K562 (cell line): ENCODE measurements around the gene SRMS. TPM values are rescaled to one million over a fixed set of nuclear protein-coding genes. Genes with fewer than 3 reads are reported as not detected.

Experiments used
- ATF1 ChIP-seq, 2 experiments: fragments of 450-650 bp in 1 of 2; IDR thresholded peaks; 2 replicates each; pipeline ENCODE4 v1.6.1; 2016; ENCODE audit warnings: missing compliant biosample characterization in 1 of 2, missing genetic modification characterization in 1 of 2
- GATAD2A ChIP-seq: fragments of 450-650 bp; IDR thresholded peaks from 2 replicates; pipeline ENCODE4 v1.6.1; 2017
- HMBOX1 ChIP-seq: sonication (generic); IDR thresholded peaks from 2 replicates; pipeline ENCODE4 v1.6.1; 2016
- HMGXB4 ChIP-seq: sonication (generic); formaldehyde crosslinking; IDR thresholded peaks from 2 replicates; pipeline ENCODE4 v1.8.1; 2023; ENCODE audit warnings: mild to moderate bottlenecking, missing genetic modification reagents
- MTA1 ChIP-seq: fragments of 450-650 bp; IDR thresholded peaks from 2 replicates; pipeline ENCODE4 v1.6.1; 2017; ENCODE audit warnings: borderline replicate concordance
- NONO ChIP-seq, 2 experiments: fragments of 200-400 bp in 1 of 2; fragments of 450-650 bp in 1 of 2; formaldehyde crosslinking in 1 of 2; IDR thresholded peaks; 2 replicates each; pipeline ENCODE4 v1.6.1; 2017; ENCODE audit warnings: low read depth in 2 of 2, mild to moderate bottlenecking in 2 of 2, moderate library complexity in 2 of 2, low read length in 1 of 2
- PBX2 ChIP-seq, 2 experiments: IDR thresholded peaks in 1 of 2; conservative IDR thresholded peaks in 1 of 2; 2 replicates each; pipeline ENCODE4 v1.6.1; 2016; ENCODE audit warnings: low read depth in 2 of 2, mild to moderate bottlenecking in 1 of 2, missing compliant biosample characterization in 1 of 2, missing genetic modification characterization in 1 of 2, moderate library complexity in 1 of 2
- SAFB ChIP-seq: fragments of 200-400 bp; formaldehyde crosslinking; IDR thresholded peaks from 2 replicates; pipeline ENCODE4 v1.6.1; 2017; ENCODE audit warnings: low read depth, low read length, borderline replicate concordance
- SUPT5H ChIP-seq: fragments of 450-650 bp; IDR thresholded peaks from 2 replicates; pipeline ENCODE4 v1.6.1; 2016
- TAF1 ChIP-seq: IDR thresholded peaks from 2 replicates; pipeline ENCODE4 v1.6.1; 2011; ENCODE audit warnings: mild to moderate bottlenecking, low read length, moderate library complexity; ENCODE audit not compliant: insufficient read depth, control insufficient read depth, severe bottlenecking; ENCODE audit errors: extremely low read depth
- ZBED1 ChIP-seq: IDR thresholded peaks from 2 replicates; pipeline ENCODE4 v1.6.1; 2014
- ZNF347 ChIP-seq: fragments of 450-650 bp; formaldehyde crosslinking; IDR thresholded peaks from 2 replicates; pipeline ENCODE4 v1.4.0; 2020; ENCODE audit warnings: low read depth, mild to moderate bottlenecking, moderate library complexity
- ZNF780A ChIP-seq: fragments of 250-450 bp; sonication (Bioruptor Pico); IDR thresholded peaks from 2 replicates; pipeline ENCODE4 v1.5.0; 2021; ENCODE audit warnings: mild to moderate bottlenecking
- polyA plus RNA-seq, 8 experiments: library from polyadenylated mRNA; depleted of rRNA in 4 of 8; stranded (reverse) in 5 of 8; unstranded in 3 of 8; fragments of >200 nt; fragmentation: Nextera tagmentation in 2 of 8; fragmentation: Illumina TruSeq in 1 of 8; extraction: Ambion mirVana in 2 of 8; extraction: Trizol in 1 of 8; gene quantifications; 2 replicates each; pipeline versions ENCODE4 v1.2.1 to v1.2.3, GENCODE V29; 2011 to 2014; ENCODE audit warnings: inconsistent platforms in 1 of 8, missing spikeins in 1 of 8
- total RNA-seq, 7 experiments: library from RNA; depleted of rRNA in 6 of 7; stranded (reverse); fragments of >200 nt in 6 of 7; fragmentation: Illumina TruSeq in 2 of 7; extraction: Trizol in 2 of 7; gene quantifications; 2 replicates each; pipeline versions ENCODE4 v1.2.1 to v1.2.3, GENCODE V29; 2011 to 2021; ENCODE audit warnings: low replicate concordance in 1 of 7
- TF ChIP-seq, protein P1 (sequence below), 3 experiments: fragments of 200-800 bp in 1 of 3; fragments of 250-450 bp in 1 of 3; fragments of 450-650 bp in 1 of 3; sonication (Bioruptor Pico) in 1 of 3; sonication (Bioruptor generic) in 1 of 3; formaldehyde crosslinking in 1 of 3; IDR thresholded peaks; 2 replicates each; pipeline versions ENCODE4 v1.6.1 to v1.8.0; 2016 to 2022; ENCODE audit warnings: mild to moderate bottlenecking in 2 of 3, missing genetic modification characterization in 2 of 3, missing compliant biosample characterization in 1 of 3, moderate library complexity in 1 of 3
- TF ChIP-seq, protein P2 (sequence below): sonication (generic); formaldehyde crosslinking; IDR thresholded peaks from 2 replicates; pipeline ENCODE4 v1.8.0; 2022; ENCODE audit warnings: missing genetic modification reagents, mild to moderate bottlenecking, borderline replicate concordance

Gene SRMS
- total and polyA plus RNA-seq, 9 of the 15 experiments (the other 6 are each of a cell fraction or from before 2014, with no cell fraction given), result 0.07 TPM; not detected in 8

DNA sequence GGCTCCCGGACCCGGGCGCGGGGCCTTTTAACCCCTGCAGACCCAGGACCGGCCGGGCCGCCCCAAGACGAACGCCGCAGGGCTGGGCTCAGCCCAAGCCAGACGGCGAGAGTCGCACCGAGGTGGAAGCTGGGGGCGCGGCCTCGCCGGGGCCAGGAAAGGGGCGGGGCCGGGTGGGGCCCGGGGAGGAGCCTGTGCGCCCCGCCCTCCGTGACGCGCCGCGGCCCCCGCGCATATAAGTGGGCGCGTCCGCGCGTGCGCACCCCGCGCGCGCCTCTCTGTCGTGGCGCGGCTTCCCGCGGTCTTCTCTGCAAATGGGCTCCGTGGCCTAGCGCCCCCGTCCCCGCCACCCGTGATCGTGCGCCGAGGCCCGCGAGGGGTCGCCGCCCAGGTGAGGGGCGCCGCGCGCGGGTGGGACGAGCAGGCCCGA lies 27.0 kb downstream of the SRMS start, which contains the start of gene PPDPF (continued):
- TF ChIP-seq ZNF347 (CRISPR knock-in tag), result no peak
- TF ChIP-seq NONO (IDR thresholded peaks at IDR 0.05; ENCODE audit: low read depth in 2 of 2, low read length in 1 of 2), result peak in 1 of 2 experiments; percentile 84; a peak in 2 of 4 replicates
- TF ChIP-seq PBX2 (CRISPR knock-in tag; IDR thresholded peaks at IDR 0.05; ENCODE audit: low read depth), result no peak
- no peak for TF ChIP-seq PBX2 (tag; conservative IDR thresholded peaks at IDR 0.05; ENCODE audit: low read depth)
- TF ChIP-seq ZBED1, result peak; percentile 57; the same call in 1 of the 2 replicates
- 0 out of 2 replicates have a peak, but pooled peaks have one; percentile 50 for TF ChIP-seq HMGXB4 (CRISPR knock-in tag)
- TF ChIP-seq, protein P1, sequence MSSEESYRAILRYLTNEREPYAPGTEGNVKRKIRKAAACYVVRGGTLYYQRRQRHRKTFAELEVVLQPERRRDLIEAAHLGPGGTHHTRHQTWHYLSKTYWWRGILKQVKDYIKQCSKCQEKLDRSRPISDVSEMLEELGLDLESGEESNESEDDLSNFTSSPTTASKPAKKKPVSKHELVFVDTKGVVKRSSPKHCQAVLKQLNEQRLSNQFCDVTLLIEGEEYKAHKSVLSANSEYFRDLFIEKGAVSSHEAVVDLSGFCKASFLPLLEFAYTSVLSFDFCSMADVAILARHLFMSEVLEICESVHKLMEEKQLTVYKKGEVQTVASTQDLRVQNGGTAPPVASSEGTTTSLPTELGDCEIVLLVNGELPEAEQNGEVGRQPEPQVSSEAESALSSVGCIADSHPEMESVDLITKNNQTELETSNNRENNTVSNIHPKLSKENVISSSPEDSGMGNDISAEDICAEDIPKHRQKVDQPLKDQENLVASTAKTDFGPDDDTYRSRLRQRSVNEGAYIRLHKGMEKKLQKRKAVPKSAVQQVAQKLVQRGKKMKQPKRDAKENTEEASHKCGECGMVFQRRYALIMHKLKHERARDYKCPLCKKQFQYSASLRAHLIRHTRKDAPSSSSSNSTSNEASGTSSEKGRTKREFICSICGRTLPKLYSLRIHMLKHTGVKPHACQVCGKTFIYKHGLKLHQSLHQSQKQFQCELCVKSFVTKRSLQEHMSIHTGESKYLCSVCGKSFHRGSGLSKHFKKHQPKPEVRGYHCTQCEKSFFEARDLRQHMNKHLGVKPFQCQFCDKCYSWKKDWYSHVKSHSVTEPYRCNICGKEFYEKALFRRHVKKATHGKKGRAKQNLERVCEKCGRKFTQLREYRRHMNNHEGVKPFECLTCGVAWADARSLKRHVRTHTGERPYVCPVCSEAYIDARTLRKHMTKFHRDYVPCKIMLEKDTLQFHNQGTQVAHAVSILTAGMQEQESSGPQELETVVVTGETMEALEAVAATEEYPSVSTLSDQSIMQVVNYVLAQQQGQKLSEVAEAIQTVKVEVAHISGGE (CRISPR knock-in tag; IDR thresholded peaks at IDR 0.05), result 0 out of 6 replicates have a peak, but pooled peaks of 1 of the 3 experiments have one; percentile 7
- TF ChIP-seq SUPT5H, result peak; percentile 70
- TF ChIP-seq TAF1, result peak; percentile 85
- peak; percentile 97 for TF ChIP-seq SAFB
- TF ChIP-seq, protein P2, sequence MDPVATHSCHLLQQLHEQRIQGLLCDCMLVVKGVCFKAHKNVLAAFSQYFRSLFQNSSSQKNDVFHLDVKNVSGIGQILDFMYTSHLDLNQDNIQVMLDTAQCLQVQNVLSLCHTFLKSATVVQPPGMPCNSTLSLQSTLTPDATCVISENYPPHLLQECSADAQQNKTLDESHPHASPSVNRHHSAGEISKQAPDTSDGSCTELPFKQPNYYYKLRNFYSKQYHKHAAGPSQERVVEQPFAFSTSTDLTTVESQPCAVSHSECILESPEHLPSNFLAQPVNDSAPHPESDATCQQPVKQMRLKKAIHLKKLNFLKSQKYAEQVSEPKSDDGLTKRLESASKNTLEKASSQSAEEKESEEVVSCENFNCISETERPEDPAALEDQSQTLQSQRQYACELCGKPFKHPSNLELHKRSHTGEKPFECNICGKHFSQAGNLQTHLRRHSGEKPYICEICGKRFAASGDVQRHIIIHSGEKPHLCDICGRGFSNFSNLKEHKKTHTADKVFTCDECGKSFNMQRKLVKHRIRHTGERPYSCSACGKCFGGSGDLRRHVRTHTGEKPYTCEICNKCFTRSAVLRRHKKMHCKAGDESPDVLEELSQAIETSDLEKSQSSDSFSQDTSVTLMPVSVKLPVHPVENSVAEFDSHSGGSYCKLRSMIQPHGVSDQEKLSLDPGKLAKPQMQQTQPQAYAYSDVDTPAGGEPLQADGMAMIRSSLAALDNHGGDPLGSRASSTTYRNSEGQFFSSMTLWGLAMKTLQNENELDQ (CRISPR knock-in tag), result no peak
- TF ChIP-seq ATF1 (CRISPR knock-in tag; IDR thresholded peaks at IDR 0.05), result no peak
- 0 out of 2 replicates have a peak, but pooled peaks have one; percentile 51 for TF ChIP-seq ATF1 (tag; IDR thresholded peaks at IDR 0.05)
- no peak for TF ChIP-seq HMBOX1
- TF ChIP-seq MTA1, result no peak
- TF ChIP-seq GATAD2A, result no peak
- TF ChIP-seq ZNF780A (CRISPR knock-in tag), result no peak
